GM12878 (cell line): ENCODE data around the gene SLC34A1. TPM values are rescaled to one million over a fixed set of nuclear protein-coding genes. Genes with fewer than 3 reads are reported as not detected.
A peak's percentile ranks its signal among the peaks of the same experiment; 100 is the strongest.

Experiments
- ATAC-seq: fragments of 200-7000 bp; cut with Tn5 transposase; 3 replicates; pipeline ENCODE4 v1.9.1; 2020; ENCODE audit warnings: mild to moderate bottlenecking, moderate library complexity
- BruUV-seq: library from RNA; stranded (reverse); fragments of 400-500 nt; replicated peaks from 2 replicates; lab custom pipeline; 2021; lab: Mats Ljungman, UMichigan
- CTCF ChIA-PET: fragments of 300-600 bp; sonication (Branson Sonifier 250); formaldehyde crosslinking; extraction: SDS; loops from one replicate; lab custom pipeline; 2021; ENCODE audit warnings: inconsistent platforms; lab: Yijun Ruan, JAX
- POLR2A ChIA-PET: fragments of 350-600 bp; formaldehyde crosslinking; extraction: SDS; loops from one replicate; lab custom pipeline; 2021; ENCODE audit warnings: inconsistent platforms; lab: Charles Lee
- RAD21 ChIA-PET: fragments of 300-600 bp; sonication (Branson Sonifier 250); formaldehyde crosslinking; loops from one replicate; lab custom pipeline; 2023; ENCODE audit warnings: antibody characterized with exemption; ENCODE audit not compliant: unreplicated experiment; lab: Charles Lee
- SMC1A ChIA-PET: fragments of 300-600 bp; sonication (Branson Sonifier 250); formaldehyde crosslinking; loops from one replicate; lab custom pipeline; 2023; ENCODE audit not compliant: unreplicated experiment, uncharacterized antibody; lab: Charles Lee
- DNase-seq: peaks from one replicate; pipeline ENCODE4 v3.0.0-alpha.2; 2011; ENCODE audit warnings: low read depth, low spot score
- FAIRE-seq: peaks from 3 replicates; lab custom pipeline; 2011; peaks lifted over from hg19 to GRCh38; lab: Jason Lieb, UNC
- H2AFZ ChIP-seq: 2 replicates; pipeline ENCODE4 v1.6.0; 2011; ENCODE audit warnings: low read depth, low read length, control low read depth; ENCODE audit not compliant: control insufficient read depth
- H3K27ac ChIP-seq: 2 replicates; pipeline ENCODE4 v1.5.1; 2011; ENCODE audit warnings: control low read depth; ENCODE audit not compliant: control insufficient read depth, insufficient read depth
- H3K27me3 ChIP-seq, 2 experiments: replicated peaks in 1 of 2; 2 replicates each; pipeline versions ENCODE4 v1.6.0 to v1.6.1; 2011; ENCODE audit warnings: low read length in 1 of 2; ENCODE audit not compliant: control insufficient read depth in 2 of 2, insufficient read depth in 2 of 2
- H3K36me3 ChIP-seq, 2 experiments: 2 replicates each; pipeline ENCODE4 v1.5.1; 2011; ENCODE audit warnings: low read length in 1 of 2; ENCODE audit not compliant: control insufficient read depth in 2 of 2, insufficient read depth in 2 of 2
- H3K4me1 ChIP-seq: 2 replicates; pipeline ENCODE4 v1.6.1; 2011; ENCODE audit warnings: mild to moderate bottlenecking, low read length, moderate library complexity, mixed read lengths; ENCODE audit not compliant: control insufficient read depth, insufficient read depth
- H3K4me2 ChIP-seq: 2 replicates; pipeline ENCODE4 v1.6.0; 2011; ENCODE audit warnings: control low read depth; ENCODE audit not compliant: control insufficient read depth, insufficient read depth
- H3K4me3 ChIP-seq: fragments of 200-600 bp; sonication (generic); 2 replicates; pipeline ENCODE4 v1.5.1; 2016
- H3K79me2 ChIP-seq: 2 replicates; pipeline ENCODE4 v1.6.0; 2011; ENCODE audit warnings: low read length; ENCODE audit not compliant: control insufficient read depth, insufficient read depth
- H3K9ac ChIP-seq: 2 replicates; pipeline ENCODE4 v1.8.0; 2011; ENCODE audit warnings: low read length, control low read depth, mixed read lengths; ENCODE audit not compliant: control insufficient read depth, insufficient read depth
- H3K9me3 ChIP-seq: replicated peaks from 3 replicates; pipeline ENCODE4 v1.5.1; 2011; ENCODE audit warnings: mild to moderate bottlenecking, low read length; ENCODE audit not compliant: control insufficient read depth, insufficient read depth
- H4K20me1 ChIP-seq: 2 replicates; pipeline ENCODE4 v1.6.0; 2011; ENCODE audit not compliant: control insufficient read depth, insufficient read depth
- ASH2L ChIP-seq: fragments of 300-600, 200-600 bp; sonication (generic); IDR thresholded peaks from 2 replicates; pipeline ENCODE4 v1.6.1; 2017; ENCODE audit warnings: low read depth, mild to moderate bottlenecking, borderline replicate concordance
- DPF2 ChIP-seq: fragments of 450-650 bp; IDR thresholded peaks from 2 replicates; pipeline ENCODE4 v1.6.1; 2017; ENCODE audit warnings: mild to moderate bottlenecking
- ETV6 ChIP-seq, 2 experiments: fragments of 450-650 bp in 1 of 2; IDR thresholded peaks in 1 of 2; conservative IDR thresholded peaks in 1 of 2; 2 replicates each; pipeline ENCODE4 v1.6.1; 2014; ENCODE audit warnings: antibody characterized with exemption in 1 of 2, borderline replicate concordance in 1 of 2, low read depth in 1 of 2, mild to moderate bottlenecking in 1 of 2, moderate library complexity in 1 of 2
- FOXK2 ChIP-seq: fragments of 450-650 bp; IDR thresholded peaks from 2 replicates; pipeline ENCODE4 v1.6.1; 2017; ENCODE audit warnings: mild to moderate bottlenecking, moderate library complexity
- GATAD2B ChIP-seq: fragments of 450-650 bp; conservative IDR thresholded peaks from 2 replicates; pipeline ENCODE4 v1.6.1; 2017; ENCODE audit warnings: low read depth, mild to moderate bottlenecking, moderate library complexity
- HCFC1 ChIP-seq: fragments of 150-350 bp; IDR thresholded peaks from 2 replicates; pipeline ENCODE4 v1.6.1; 2014; ENCODE audit warnings: low read length
- HDGF ChIP-seq: fragments of 450-650 bp; IDR thresholded peaks from 2 replicates; pipeline ENCODE4 v1.6.1; 2016; ENCODE audit warnings: antibody characterized with exemption
- JUNB ChIP-seq: IDR thresholded peaks from 2 replicates; pipeline ENCODE4 v1.6.1; 2016; ENCODE audit warnings: antibody characterized with exemption, mild to moderate bottlenecking
- MXI1 ChIP-seq: fragments of 150-350 bp; IDR thresholded peaks from 2 replicates; pipeline ENCODE4 v1.6.1; 2011; ENCODE audit warnings: low read depth, mild to moderate bottlenecking, inconsistent platforms, low read length, improper control_type of control experiment
- NBN ChIP-seq: fragments of 450-650 bp; IDR thresholded peaks from 2 replicates; pipeline ENCODE4 v1.6.1; 2016
- NFYB ChIP-seq: IDR thresholded peaks from 2 replicates; pipeline ENCODE4 v1.6.1; 2011; ENCODE audit warnings: low read depth, mild to moderate bottlenecking, low read length, improper control_type of control experiment, moderate library complexity; ENCODE audit not compliant: insufficient read depth
- NR2C1 ChIP-seq: fragments of 450-650 bp; IDR thresholded peaks from 2 replicates; pipeline ENCODE4 v1.6.1; 2017; ENCODE audit warnings: antibody characterized with exemption, mild to moderate bottlenecking, moderate library complexity
- RB1 ChIP-seq: fragments of 450-650 bp; formaldehyde crosslinking; IDR thresholded peaks from 2 replicates; pipeline ENCODE4 v1.6.1; 2017; ENCODE audit warnings: mild to moderate bottlenecking, borderline replicate concordance
- RBBP5 ChIP-seq: fragments of 200-600 bp; sonication (generic); conservative IDR thresholded peaks from 2 replicates; pipeline ENCODE4 v1.6.1; 2016
- SIN3A ChIP-seq: IDR thresholded peaks from 2 replicates; pipeline ENCODE4 v1.6.1; 2012; ENCODE audit warnings: low read depth, low read length, improper control_type of control experiment
- SMC3 ChIP-seq: IDR thresholded peaks from 2 replicates; pipeline ENCODE4 v1.6.1; 2011; ENCODE audit warnings: low read length, improper control_type of control experiment, borderline replicate concordance
- SREBF2 ChIP-seq: IDR thresholded peaks from 2 replicates; pipeline ENCODE4 v1.6.1; 2012; ENCODE audit warnings: mild to moderate bottlenecking, low read length
- SRF ChIP-seq, 2 experiments: IDR thresholded peaks; 2 replicates each; pipeline ENCODE4 v1.6.1; 2011; ENCODE audit warnings: low read depth in 2 of 2, low read length in 2 of 2, mild to moderate bottlenecking in 1 of 2, moderate library complexity in 1 of 2
- SUZ12 ChIP-seq: fragments of 200-600 bp; sonication (generic); IDR thresholded peaks from one replicate; pipeline ENCODE4 v1.6.1; 2018; ENCODE audit warnings: antibody characterized with exemption, mild to moderate bottlenecking; ENCODE audit not compliant: unreplicated experiment
- TBL1XR1 ChIP-seq: IDR thresholded peaks from 2 replicates; pipeline ENCODE4 v1.6.1; 2012; ENCODE audit warnings: low read depth, low read length, improper control_type of control experiment
- ZNF622 ChIP-seq: fragments of 450-650 bp; IDR thresholded peaks from 2 replicates; pipeline ENCODE4 v1.6.1; 2017; ENCODE audit warnings: mild to moderate bottlenecking, inconsistent platforms
- WGBS: methylation state at CpG from one replicate; pipeline ENCODE4 v1.1.6; 2016; ENCODE audit warnings: low lambda C conversion rate; ENCODE audit not compliant: insufficient replicate concordance, insufficient coverage; ENCODE audit errors: missing lambda C conversion rate; 5-methylcytosine and 5-hydroxymethylcytosine counted together
- in situ Hi-C: fragments of 300-500 bp; cut with MboI; formaldehyde crosslinking; loops from 9 replicates; pipeline ENCODE4 v1.14.3; 2018; ENCODE audit warnings: mixed read lengths
- intact Hi-C: fragments of 100-400 bp; cut with micrococcal nuclease; formaldehyde crosslinking; loops from one replicate; pipeline ENCODE4 v1.14.2; 2022; ENCODE audit not compliant: unreplicated experiment
- polyA plus RNA-seq, 11 experiments: library from polyadenylated mRNA; depleted of rRNA in 4 of 11; unstranded in 6 of 11; stranded (reverse) in 5 of 11; fragments of >200 nt; fragmentation: Nextera tagmentation in 4 of 11; fragmentation: Illumina TruSeq in 1 of 11; extraction: Ambion mirVana in 4 of 11; extraction: Trizol in 1 of 11; gene quantifications; 1 replicate in 1 of 11; 2 replicates in 10 of 11; pipeline versions ENCODE4 v1.2.1 to v1.2.3, GENCODE V29; 2011 to 2016; ENCODE audit warnings: inconsistent platforms in 2 of 11, missing spikeins in 2 of 11, low read depth in 1 of 11
- total RNA-seq, 4 experiments: library from RNA; depleted of rRNA in 3 of 4; stranded (reverse); fragments of >200 nt in 3 of 4; fragmentation: Illumina TruSeq in 1 of 4; extraction: Trizol in 1 of 4; gene quantifications; 2 replicates each; pipeline versions ENCODE4 v1.2.1 to v1.2.3, GENCODE V29; 2013 to 2021
- TF ChIP-seq, protein P1 (sequence below): fragments of 450-650 bp; IDR thresholded peaks from 2 replicates; pipeline ENCODE4 v1.6.1; 2017; ENCODE audit warnings: low read depth, mild to moderate bottlenecking, moderate library complexity

The SLC34A1 gene
- total and polyA plus RNA-seq, 10 of the 15 experiments (the other 5 are each of a cell fraction or from before 2014, with no cell fraction given): 0.03 to 0.14 (median 0.09) TPM; not detected in 2

DNA sequence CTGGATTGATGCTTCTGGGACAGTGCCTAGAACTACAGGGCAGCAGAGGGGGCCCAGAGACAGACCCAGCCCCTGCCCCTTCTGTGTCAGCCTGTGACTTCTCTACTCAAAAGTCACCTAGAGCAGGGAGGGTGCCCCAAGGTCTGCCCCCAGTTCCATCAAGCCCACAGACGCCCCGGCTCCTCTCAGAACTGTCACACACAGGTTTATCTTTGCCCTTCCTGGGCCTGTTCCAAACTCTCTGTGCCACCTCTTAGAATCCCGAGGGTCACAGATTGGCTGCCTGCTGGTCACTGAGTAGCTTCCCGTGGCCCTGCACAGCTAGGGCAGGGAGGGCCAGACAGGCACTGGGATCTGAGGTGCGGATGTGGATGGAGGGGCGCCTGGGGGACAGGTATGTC, 24.8 kb upstream of the SLC34A1 start (continued):
- TF ChIP-seq HDGF: no peak
- TF ChIP-seq HCFC1: no peak
- TF ChIP-seq SRF (IDR thresholded peaks at IDR 0.05; ENCODE audit: low read depth in 2 of 2, low read length in 2 of 2): no peak
- TF ChIP-seq NFYB: no peak
- TF ChIP-seq, protein P1, sequence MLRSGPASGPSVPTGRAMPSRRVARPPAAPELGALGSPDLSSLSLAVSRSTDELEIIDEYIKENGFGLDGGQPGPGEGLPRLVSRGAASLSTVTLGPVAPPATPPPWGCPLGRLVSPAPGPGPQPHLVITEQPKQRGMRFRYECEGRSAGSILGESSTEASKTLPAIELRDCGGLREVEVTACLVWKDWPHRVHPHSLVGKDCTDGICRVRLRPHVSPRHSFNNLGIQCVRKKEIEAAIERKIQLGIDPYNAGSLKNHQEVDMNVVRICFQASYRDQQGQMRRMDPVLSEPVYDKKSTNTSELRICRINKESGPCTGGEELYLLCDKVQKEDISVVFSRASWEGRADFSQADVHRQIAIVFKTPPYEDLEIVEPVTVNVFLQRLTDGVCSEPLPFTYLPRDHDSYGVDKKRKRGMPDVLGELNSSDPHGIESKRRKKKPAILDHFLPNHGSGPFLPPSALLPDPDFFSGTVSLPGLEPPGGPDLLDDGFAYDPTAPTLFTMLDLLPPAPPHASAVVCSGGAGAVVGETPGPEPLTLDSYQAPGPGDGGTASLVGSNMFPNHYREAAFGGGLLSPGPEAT: no peak
- TF ChIP-seq ZNF622: no peak
- no peak for TF ChIP-seq FOXK2
- TF ChIP-seq RBBP5: no peak
- no peak for TF ChIP-seq MXI1
- TF ChIP-seq, all 136 proteins: peak for 0

DNA sequence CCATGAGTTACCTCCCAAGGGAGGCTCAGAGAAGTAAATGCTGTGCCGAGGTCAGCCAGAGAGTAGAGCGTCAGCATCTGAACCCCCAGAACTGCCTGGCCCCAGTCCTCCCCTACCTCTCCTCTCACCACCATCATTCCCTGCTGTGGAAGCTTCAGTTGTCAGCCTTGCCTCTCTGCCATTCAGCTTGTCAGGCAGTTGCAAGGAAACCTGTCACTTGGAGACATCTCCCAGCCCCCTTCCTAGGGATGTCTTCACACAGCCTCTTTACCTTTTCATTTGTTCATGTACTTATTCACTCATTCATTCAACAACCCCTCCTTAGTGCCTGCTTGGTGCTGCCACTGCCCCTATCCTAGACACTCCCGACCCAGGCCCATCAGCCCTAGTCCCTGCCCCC, 24.4 kb upstream of the SLC34A1 start:
- ChIA-PET RAD21 (interaction anchor here (1.0 to 3.7 kb wide), 4 partner anchors 9 to 44 kb away, joined by 3 to 29 read pairs (median 10); partner anchors contain the start of gene LMAN2), POLR2A (interaction anchor here (1.2 to 2.7 kb wide), 3 partner anchors 9 to 25 kb away, joined by 3 to 22 read pairs (median 4); partner anchors contain the start of gene LMAN2), SMC1A (interaction anchor here (0.7 to 3.9 kb wide), 3 partner anchors 9 to 30 kb away, joined by 3 to 19 read pairs (median 5); no protein-coding TSS in a partner anchor), CTCF (interaction anchor here (1.0 to 4.4 kb wide), 8 partner anchors 10 to 141 kb away, joined by 3 to 33 read pairs (median 11); no protein-coding TSS in a partner anchor)
- no TSS peak for BruUV-seq
- Histone ChIP-seq H3K27me3 (no peaks in the 10 kb centered on the region), H3K9me3 (peaks cover 3% of the 10 kb centered on the region; the same call in 1 of the 3 replicates), H3K4me3 (peak overlapping the region; percentile 99), H3K27ac (peak overlapping the region; percentile 35), H3K36me3 (no peaks in the 10 kb centered on the region; a peak in 1 of 4 replicates), H3K4me1 (peaks cover 66% of the 10 kb centered on the region), H2AFZ (no peak overlapping the region), H3K79me2 (peaks cover 65% of the 10 kb centered on the region), H3K4me2 (peak overlapping the region; percentile 99), H3K9ac (peak overlapping the region; percentile 81), H4K20me1 (no peaks in the 10 kb centered on the region)
- ATAC-seq: no peak
- intact Hi-C loops (loop anchor here (5.0 kb wide), 1 partner anchor 48 kb away; the partner anchor contains the start of gene MXD3), in situ Hi-C loops (no loop called here)
- DNase-seq: no peak
- 75% methylated on average over 3 of the region's 3 CpGs for WGBS
- FAIRE-seq: no peak
- TF ChIP-seq SREBF2: no peak
- TF ChIP-seq JUNB: no peak
- no peak for TF ChIP-seq SIN3A
- no peak for TF ChIP-seq TBL1XR1
- TF ChIP-seq RB1: no peak
- no peak for TF ChIP-seq NR2C1
- no peak for TF ChIP-seq ASH2L
- TF ChIP-seq GATAD2B: no peak
- TF ChIP-seq NBN: no peak
- TF ChIP-seq FOXK2: no peak
- no peak for TF ChIP-seq MXI1
- no peak for TF ChIP-seq SUZ12
- TF ChIP-seq DPF2: no peak
- TF ChIP-seq SMC3: no peak
- TF ChIP-seq ETV6 (conservative IDR thresholded peaks at IDR 0.05 in 1 of 2, IDR thresholded peaks at IDR 0.05 in 1 of 2; ENCODE audit: borderline replicate concordance in 1 of 2, low read depth in 1 of 2): no peak
